ENCODE data around the gene RBM22.
A peak's percentile ranks its signal among the peaks of the same experiment; 100 is the strongest.
"Not testable (repeated sequence)": the region's sequence is repeated elsewhere in the genome, so short reads cannot be mapped to it uniquely, and the experiment has no call there.

Gene RBM22

GRCh38 chr5:150700594-150701377 is at the start of gene RBM22:
RBM22 (minus strand) TSS chr5:150701062; CDS start chr5:150700985, 77 bp downstream.
- DNase-seq: peak; percentile 80

GRCh38 chr5:150750469-150750868 is 49.6 kb upstream of the RBM22 start:
- no peak for DNase-seq

GRCh38 chr5:150743142-150743488 is 42.3 kb upstream of the RBM22 start:
- DNase-seq: not testable (repeated sequence)

- not testable (repeated sequence) for DNase-seq
Observed at GRCh38 chr5:150742455-150743141, 41.7 kb upstream of the RBM22 start.

- no peak for DNase-seq
Observed at GRCh38 chr5:150740992-150741391, 40.1 kb upstream of the RBM22 start.

- DNase-seq: no peak
Observed at GRCh38 chr5:150738862-150739261, 38.0 kb upstream of the RBM22 start.

- no peak for DNase-seq
Observed at GRCh38 chr5:150734579-150735384, 33.9 kb upstream of the RBM22 start.

GRCh38 chr5:150731669-150732242 is 30.9 kb upstream of the RBM22 start:
- no peak for DNase-seq

- no peak for DNase-seq
Observed at GRCh38 chr5:150729859-150730258, 29.0 kb upstream of the RBM22 start.

GRCh38 chr5:150723845-150724244 is 23.0 kb upstream of the RBM22 start:
- DNase-seq: no peak

- DNase-seq: no peak
Observed at GRCh38 chr5:150710165-150710564, 9.3 kb upstream of the RBM22 start.

GRCh38 chr5:150706776-150707390 is 6.0 kb upstream of the RBM22 start:
- DNase-seq: no peak

- DNase-seq: no peak
Observed at GRCh38 chr5:150703762-150704161, 2.9 kb upstream of the RBM22 start.

- no peak for DNase-seq
Observed at GRCh38 chr5:150700246-150700593, 642 bp downstream of the RBM22 start.

GRCh38 chr5:150694612-150695011 is 6.2 kb downstream of the RBM22 start:
- DNase-seq: no peak

- no peak for DNase-seq
Observed at GRCh38 chr5:150692276-150692675, 8.6 kb downstream of the RBM22 start.

GRCh38 chr5:150690760-150691159 is 10.1 kb downstream of the RBM22 start:
- DNase-seq: no peak

- DNase-seq: no peak
Observed at GRCh38 chr5:150689120-150689519, 11.7 kb downstream of the RBM22 start.

- DNase-seq: no peak
Observed at GRCh38 chr5:150676578-150676977, 24.3 kb downstream of the RBM22 start.

- DNase-seq: no peak
Observed at GRCh38 chr5:150675069-150675468, 25.8 kb downstream of the RBM22 start.

GRCh38 chr5:150674341-150674821 is 26.5 kb downstream of the RBM22 start:
- no peak for DNase-seq

- DNase-seq: no peak
Observed at GRCh38 chr5:150672884-150673275, 28.0 kb downstream of the RBM22 start.
